ENCODE data around the gene BEND7.
"Not testable (repeated sequence)": the region's sequence is repeated elsewhere in the genome, so short reads cannot be mapped to it uniquely, and the experiment has no call there.

Gene BEND7

DNA sequence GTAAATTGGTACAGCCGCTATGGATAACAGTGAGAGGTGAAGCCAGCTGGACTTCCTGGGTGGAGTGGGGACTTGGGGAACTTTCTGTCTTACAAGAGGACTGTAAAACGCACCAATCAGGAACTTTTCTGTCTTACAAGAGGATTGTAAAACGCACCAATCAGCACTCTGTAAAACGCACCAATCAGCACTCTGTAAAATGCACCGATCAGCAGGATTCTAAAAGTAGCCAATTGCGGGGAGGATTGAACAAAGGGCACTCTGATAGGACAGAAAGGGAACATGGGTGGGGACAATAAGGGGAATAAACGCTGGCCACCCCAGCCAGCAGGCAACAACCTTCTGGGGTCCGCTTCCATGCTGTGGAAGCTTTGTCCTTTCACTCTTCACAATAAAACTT is 100.9 kb downstream of the BEND7 start:
- ATAC-seq; DNase-seq (ENCODE audit: low spot score in 2 of 2); H3K4me3 Mint-ChIP-seq; H3K4me1 Mint-ChIP-seq; H3K9me3 Mint-ChIP-seq; H3K27ac Mint-ChIP-seq; H3K36me3 Mint-ChIP-seq: not testable (repeated sequence)

GRCh38 chr10:13425397-13425796 is 103.4 kb downstream of the BEND7 start:
- ATAC-seq (no peak), DNase-seq (ENCODE audit: low spot score in 2 of 2) (no peak)
- Mint-ChIP-seq H3K27ac (no peak overlapping the region), H3K4me3 (no peak overlapping the region), H3K4me1 (no peaks in the 10 kb centered on the region), H3K9me3 (no peaks in the 10 kb centered on the region), H3K36me3 (no peaks in the 10 kb centered on the region)

DNA sequence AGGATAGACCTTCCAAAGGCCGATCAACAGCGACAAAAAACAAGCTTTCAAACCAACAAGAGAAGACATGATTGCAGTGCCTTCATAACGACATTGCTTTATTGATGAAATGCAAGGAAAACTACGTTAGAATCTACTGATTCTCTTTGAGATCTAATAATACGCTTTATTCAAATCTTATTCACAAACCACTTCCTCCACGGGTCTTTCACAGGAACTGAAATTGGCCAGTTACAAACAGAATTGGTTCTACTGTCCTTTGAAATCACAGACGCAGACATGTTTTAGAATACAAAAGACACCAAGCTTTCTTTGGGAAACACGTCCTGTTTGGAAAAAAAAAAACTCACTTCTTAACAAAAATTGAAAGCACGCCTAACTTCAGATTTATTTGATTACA is 106.0 kb downstream of the BEND7 start:
- Mint-ChIP-seq H3K4me3 (no peak overlapping the region), H3K36me3 (no peaks in the 10 kb centered on the region), H3K4me1 (no peaks in the 10 kb centered on the region), H3K27ac (no peak overlapping the region), H3K9me3 (no peaks in the 10 kb centered on the region)
- no peak for DNase-seq (ENCODE audit: low spot score in 2 of 2)
- ATAC-seq: no peak

DNA sequence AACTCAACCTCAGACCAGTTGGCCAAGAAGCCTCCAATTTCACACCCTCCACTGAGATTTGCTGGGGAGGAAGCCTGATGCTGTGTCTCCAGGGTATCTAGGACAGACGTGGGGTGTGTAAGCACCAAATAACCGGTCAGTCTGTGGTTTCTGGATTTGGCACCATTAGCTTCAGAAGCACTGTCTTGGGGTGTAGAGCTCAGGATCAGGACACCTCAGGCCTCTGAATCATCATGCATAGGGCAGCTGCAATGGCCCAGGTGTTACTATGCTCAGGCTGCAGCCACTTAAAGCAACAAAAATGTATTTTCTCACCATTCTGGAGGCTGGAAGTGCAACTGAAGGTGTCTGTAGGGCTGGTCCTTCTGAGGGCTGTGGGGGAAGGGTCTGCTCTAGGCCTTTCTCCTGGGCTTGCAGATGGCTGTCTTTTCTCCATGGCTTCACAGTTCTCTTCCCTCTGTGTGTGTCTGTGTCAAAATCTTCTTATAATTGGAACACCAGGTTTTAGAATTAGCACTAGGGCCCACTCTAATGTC is 107.4 kb downstream of the BEND7 start:
- no peak overlapping the region for H3K4me3 Mint-ChIP-seq
- ATAC-seq (no peak), DNase-seq (ENCODE audit: low spot score in 2 of 2) (no peak)
- no peaks in the 10 kb centered on the region for H3K9me3 Mint-ChIP-seq
- no peaks in the 10 kb centered on the region for H3K4me1 Mint-ChIP-seq
- no peak overlapping the region for H3K27ac Mint-ChIP-seq
- no peaks in the 10 kb centered on the region for H3K36me3 Mint-ChIP-seq

DNA sequence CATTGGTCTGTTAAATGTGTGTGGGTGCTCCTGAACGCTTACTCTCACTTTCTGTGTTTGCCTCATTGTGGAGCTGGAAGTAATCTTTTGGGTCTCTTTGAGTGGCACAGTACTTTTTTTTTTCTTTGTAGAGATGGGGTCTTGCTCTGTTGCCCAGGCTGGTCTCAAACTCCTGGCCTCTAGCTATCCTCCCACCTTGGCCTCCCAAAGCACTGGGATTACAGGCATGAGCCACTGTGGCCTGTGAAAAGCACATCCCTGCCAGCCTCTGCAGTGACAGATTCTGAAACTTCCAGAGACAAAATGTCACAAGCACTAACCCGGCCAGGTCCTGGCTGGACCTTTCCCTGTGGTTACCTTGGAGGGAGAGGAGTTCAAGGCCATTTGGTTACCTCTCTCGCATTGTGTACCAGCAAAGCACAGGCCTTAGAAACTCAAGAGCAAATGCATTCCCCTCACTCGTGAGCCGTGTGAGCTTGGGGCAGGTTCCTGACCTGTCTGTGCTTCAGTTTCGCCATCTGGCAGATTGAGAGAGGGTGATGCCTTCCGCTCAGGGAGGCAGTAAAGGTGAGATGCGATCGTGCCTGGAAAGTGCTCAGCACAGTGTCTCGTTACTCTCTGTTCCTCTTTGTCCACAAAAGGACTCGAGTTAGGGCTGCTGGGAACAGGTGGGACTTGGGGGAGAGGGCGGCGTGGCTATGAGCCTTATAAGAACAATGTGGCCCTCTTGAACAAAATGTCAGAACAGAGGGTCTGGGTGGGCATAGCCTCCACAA is 108.1 kb downstream of the BEND7 start:
- no peak overlapping the region for H3K4me3 Mint-ChIP-seq
- no peak overlapping the region for H3K27ac Mint-ChIP-seq
- DNase-seq (ENCODE audit: low spot score in 2 of 2) (no peak), ATAC-seq (peak; percentile 11)
- no peaks in the 10 kb centered on the region for H3K4me1 Mint-ChIP-seq
- no peaks in the 10 kb centered on the region for H3K9me3 Mint-ChIP-seq
- H3K36me3 Mint-ChIP-seq: no peaks in the 10 kb centered on the region

GRCh38 chr10:13417459-13418126 is 111.2 kb downstream of the BEND7 start:
- H3K9me3 Mint-ChIP-seq: no peaks in the 10 kb centered on the region
- H3K4me3 Mint-ChIP-seq: no peak overlapping the region
- no peak overlapping the region for H3K27ac Mint-ChIP-seq
- no peak for DNase-seq (ENCODE audit: low spot score in 2 of 2)
- ATAC-seq: no peak
- H3K4me1 Mint-ChIP-seq: no peaks in the 10 kb centered on the region
- H3K36me3 Mint-ChIP-seq: no peaks in the 10 kb centered on the region

GRCh38 chr10:13416760-13417159 is 112.1 kb downstream of the BEND7 start:
- DNase-seq (ENCODE audit: low spot score in 2 of 2): no peak
- no peak overlapping the region for H3K27ac Mint-ChIP-seq
- ATAC-seq: no peak
- H3K4me3 Mint-ChIP-seq: no peak overlapping the region
- no peaks in the 10 kb centered on the region for H3K9me3 Mint-ChIP-seq
- no peaks in the 10 kb centered on the region for H3K4me1 Mint-ChIP-seq
- H3K36me3 Mint-ChIP-seq: no peaks in the 10 kb centered on the region

DNA sequence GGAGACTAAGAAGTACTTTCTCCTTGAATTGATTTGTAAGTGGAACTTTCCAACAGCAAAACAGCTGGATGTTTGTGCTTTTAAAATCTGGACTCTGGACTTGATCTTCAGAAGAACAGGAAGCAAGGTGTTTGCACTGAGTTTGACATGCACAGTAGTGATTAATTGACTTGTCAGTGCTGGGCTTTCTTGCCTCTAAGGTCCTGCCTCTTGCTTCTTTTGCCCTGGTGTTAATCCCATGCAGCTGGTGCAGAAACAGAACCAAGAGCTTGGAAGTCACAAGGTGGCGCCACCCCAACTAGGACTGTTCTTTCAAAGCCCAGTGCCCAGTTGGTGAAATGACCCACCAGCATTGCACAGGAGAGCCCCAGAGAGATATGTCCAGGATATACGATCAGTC is 114.0 kb downstream of the BEND7 start:
- DNase-seq (ENCODE audit: low spot score in 2 of 2) (no peak), ATAC-seq (no peak)
- H3K4me3 Mint-ChIP-seq: no peak overlapping the region

GRCh38 chr10:13414137-13414536 is 114.7 kb downstream of the BEND7 start:
- no peak for DNase-seq (ENCODE audit: low spot score in 2 of 2)
- no peak overlapping the region for H3K27ac Mint-ChIP-seq
- no peak overlapping the region for H3K4me3 Mint-ChIP-seq
- H3K9me3 Mint-ChIP-seq: no peaks in the 10 kb centered on the region
- no peak for ATAC-seq
- peaks cover 4% of the 10 kb centered on the region for H3K36me3 Mint-ChIP-seq
- no peaks in the 10 kb centered on the region for H3K4me1 Mint-ChIP-seq

More for the DNA sequence above, 114.0 kb downstream of the BEND7 start:
- H3K36me3 Mint-ChIP-seq: peaks cover 4% of the 10 kb centered on the region
- no peaks in the 10 kb centered on the region for H3K4me1 Mint-ChIP-seq
- no peak overlapping the region for H3K27ac Mint-ChIP-seq
- no peaks in the 10 kb centered on the region for H3K9me3 Mint-ChIP-seq

- ATAC-seq: no peak
- Mint-ChIP-seq H3K9me3 (no peaks in the 10 kb centered on the region), H3K4me3 (no peak overlapping the region), H3K4me1 (no peaks in the 10 kb centered on the region), H3K27ac (no peak overlapping the region), H3K36me3 (peaks cover 4% of the 10 kb centered on the region)
- no peak for DNase-seq (ENCODE audit: low spot score in 2 of 2)
These were observed 115.9 kb downstream of the BEND7 start for GRCh38 chr10:13412894-13413293.

GRCh38 chr10:13404791-13405190 is 124.0 kb downstream of the BEND7 start:
- Mint-ChIP-seq H3K36me3 (no peaks in the 10 kb centered on the region), H3K4me1 (no peaks in the 10 kb centered on the region), H3K27ac (no peak overlapping the region), H3K4me3 (no peak overlapping the region), H3K9me3 (no peaks in the 10 kb centered on the region)
- no peak for ATAC-seq
- DNase-seq (ENCODE audit: low spot score in 2 of 2): no peak

DNA sequence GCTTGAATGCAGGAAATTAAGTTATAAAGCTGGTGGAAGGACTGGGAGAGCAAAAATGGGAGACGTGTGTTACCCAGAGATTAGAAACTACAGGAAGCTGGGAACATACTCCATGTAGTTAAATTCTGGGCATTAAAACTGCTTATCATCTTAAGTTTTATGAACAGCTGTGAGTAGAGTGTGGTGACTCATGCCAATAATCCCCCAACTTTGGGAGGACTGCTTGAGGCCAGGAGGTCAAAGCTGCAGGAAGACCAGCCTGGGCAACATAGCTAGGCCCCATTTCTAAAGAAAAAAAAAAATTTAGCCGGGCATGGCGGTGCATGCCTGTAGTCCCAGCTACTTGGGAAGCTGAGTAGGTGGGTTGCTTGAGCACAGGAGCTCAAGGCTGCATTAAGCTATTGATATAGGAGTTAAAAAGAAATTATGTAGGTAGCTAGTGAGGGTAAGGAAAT is 124.5 kb downstream of the BEND7 start:
- Mint-ChIP-seq H3K4me1 (no peaks in the 10 kb centered on the region), H3K9me3 (no peaks in the 10 kb centered on the region), H3K36me3 (no peaks in the 10 kb centered on the region), H3K4me3 (no peak overlapping the region), H3K27ac (no peak overlapping the region)
- no peak for ATAC-seq
- DNase-seq (ENCODE audit: low spot score in 2 of 2): no peak

- H3K27ac Mint-ChIP-seq; H3K4me1 Mint-ChIP-seq; DNase-seq (ENCODE audit: low spot score in 2 of 2); ATAC-seq; H3K4me3 Mint-ChIP-seq; H3K9me3 Mint-ChIP-seq; H3K36me3 Mint-ChIP-seq: not testable (repeated sequence)
These were observed 125.4 kb downstream of the BEND7 start for GRCh38 chr10:13403426-13403825.

GRCh38 chr10:13402021-13402420 is 126.8 kb downstream of the BEND7 start:
- H3K27ac Mint-ChIP-seq: no peak overlapping the region
- H3K4me3 Mint-ChIP-seq: no peak overlapping the region
- no peak for ATAC-seq
- no peak for DNase-seq (ENCODE audit: low spot score in 2 of 2)
- no peaks in the 10 kb centered on the region for H3K9me3 Mint-ChIP-seq
- no peaks in the 10 kb centered on the region for H3K36me3 Mint-ChIP-seq
- H3K4me1 Mint-ChIP-seq: no peaks in the 10 kb centered on the region

DNA sequence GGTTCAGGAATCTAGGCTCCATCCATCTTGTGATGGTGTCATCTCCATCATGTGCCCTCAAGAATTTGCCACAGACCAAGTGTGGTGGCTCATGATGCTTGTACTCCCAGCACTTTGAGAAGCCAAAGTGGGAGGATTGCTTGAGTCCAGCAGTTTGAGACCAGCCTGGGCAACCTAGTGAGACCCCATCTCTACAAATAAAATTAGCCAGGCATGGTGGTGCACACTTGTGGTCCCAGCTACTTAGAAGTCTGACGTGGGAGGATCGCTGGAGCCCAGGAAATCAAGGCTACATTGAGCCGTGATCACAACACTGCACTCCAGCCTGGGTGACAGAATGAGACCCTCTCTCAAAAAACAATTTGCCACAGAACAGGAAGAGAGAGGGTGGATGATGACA is 127.7 kb downstream of the BEND7 start:
- H3K27ac Mint-ChIP-seq: no peak overlapping the region
- H3K9me3 Mint-ChIP-seq: no peaks in the 10 kb centered on the region
- ATAC-seq (no peak), DNase-seq (ENCODE audit: low spot score in 2 of 2) (no peak)
- H3K36me3 Mint-ChIP-seq: no peaks in the 10 kb centered on the region
- H3K4me3 Mint-ChIP-seq: no peak overlapping the region
- no peaks in the 10 kb centered on the region for H3K4me1 Mint-ChIP-seq

Measured in stimulated activated effector memory CD8-positive, alpha-beta T cell treated with anti-CD3 and anti-CD28 coated beads, Interleukin-12 subunit alpha, Interleukin-12 subunit beta, amount 100 ng/mL, for 72 hours (primary cell).